CD8-positive, alpha-beta memory T cell (primary cell): ENCODE data around the gene SFRP5. TPM values are rescaled to one million over a fixed set of nuclear protein-coding genes. Genes with fewer than 3 reads are reported as not detected.

Experiments
- CTCF ChIA-PET: fragments of 350-600 bp; sonication (Branson Sonifier 250); formaldehyde crosslinking; loops from one replicate; lab custom pipeline; 2021; ENCODE audit warnings: antibody characterized with exemption; lab: Charles Lee
- POLR2A ChIA-PET: fragments of 350-600 bp; sonication (Branson Sonifier 250); formaldehyde crosslinking; loops from one replicate; lab custom pipeline; 2021; ENCODE audit warnings: antibody characterized with exemption; lab: Charles Lee
- DNase-seq, 5 donors: peaks; one replicate each; pipeline versions ENCODE4 v3.0.0 to v3.0.0-alpha.2; 2020 to 2022; ENCODE audit warnings: mixed read lengths in 1 of 5
- H3K27ac ChIP-seq: one replicate; pipeline ENCODE4 v1.7.0; 2013; ENCODE audit warnings: low read depth, mild to moderate bottlenecking, low read length, moderate library complexity
- H3K27me3 ChIP-seq: 2 replicates; pipeline ENCODE4 v1.7.0; 2013; ENCODE audit warnings: low read length, mild to moderate bottlenecking; ENCODE audit not compliant: insufficient read depth, poor library complexity, severe bottlenecking
- H3K36me3 ChIP-seq: 2 replicates; pipeline ENCODE4 v1.7.0; 2013; ENCODE audit warnings: mild to moderate bottlenecking, low read length, moderate library complexity; ENCODE audit not compliant: insufficient read depth
- H3K4me1 ChIP-seq: 2 replicates; pipeline ENCODE4 v1.7.0; 2013; ENCODE audit warnings: mild to moderate bottlenecking, low read length, moderate library complexity; ENCODE audit not compliant: insufficient read depth
- H3K4me3 ChIP-seq: 2 replicates; pipeline ENCODE4 v1.7.0; 2013; ENCODE audit warnings: mild to moderate bottlenecking, low read length
- H3K9me3 ChIP-seq: 2 replicates; pipeline ENCODE4 v1.7.0; 2013; ENCODE audit warnings: mild to moderate bottlenecking, low read length
- H3K27ac Mint-ChIP-seq, 8 donors: one replicate each; pipeline ENCODE4 v1.8.0; 2020 to 2021; ENCODE audit warnings: mixed read lengths in 8 of 8, mild to moderate bottlenecking in 6 of 8, inconsistent platforms in 3 of 8, moderate library complexity in 3 of 8
- H3K27me3 Mint-ChIP-seq, 2 donors: one replicate each; pipeline ENCODE4 v1.8.0; 2020 to 2021; ENCODE audit warnings: mixed read lengths in 2 of 2, mild to moderate bottlenecking in 1 of 2, moderate library complexity in 1 of 2
- H3K36me3 Mint-ChIP-seq, 3 donors: one replicate each; pipeline ENCODE4 v1.8.0; 2020 to 2021; ENCODE audit warnings: mixed read lengths in 3 of 3, inconsistent platforms in 1 of 3, mild to moderate bottlenecking in 1 of 3
- H3K4me1 Mint-ChIP-seq, 3 donors: one replicate each; pipeline ENCODE4 v1.8.0; 2020 to 2021; ENCODE audit warnings: mixed read lengths in 3 of 3, inconsistent platforms in 1 of 3, mild to moderate bottlenecking in 1 of 3
- H3K4me3 Mint-ChIP-seq, 7 donors: one replicate each; pipeline ENCODE4 v1.8.0; 2020 to 2021; ENCODE audit warnings: mixed read lengths in 7 of 7, mild to moderate bottlenecking in 6 of 7, moderate library complexity in 4 of 7, inconsistent platforms in 2 of 7
- H3K9me3 Mint-ChIP-seq, 5 donors: one replicate each; pipeline ENCODE4 v1.8.0; 2020 to 2022; ENCODE audit warnings: mixed read lengths in 5 of 5, mild to moderate bottlenecking in 3 of 5, moderate library complexity in 2 of 5, inconsistent platforms in 1 of 5
- polyA plus RNA-seq: library from polyadenylated mRNA; unstranded; fragments of 300-500 nt; fragmentation: Illumina TruSeq; gene quantifications from one replicate; pipeline ENCODE4 v1.2.3, GENCODE V29; 2021
- total RNA-seq, 2 experiments: library from RNA; stranded (reverse); gene quantifications; one replicate each; pipeline ENCODE4 v1.2.3, GENCODE V29; 2021

The SFRP5 gene
- total and polyA plus RNA-seq, 3 experiments from 2014 or later = 0.54 TPM; not detected in 2

DNA sequence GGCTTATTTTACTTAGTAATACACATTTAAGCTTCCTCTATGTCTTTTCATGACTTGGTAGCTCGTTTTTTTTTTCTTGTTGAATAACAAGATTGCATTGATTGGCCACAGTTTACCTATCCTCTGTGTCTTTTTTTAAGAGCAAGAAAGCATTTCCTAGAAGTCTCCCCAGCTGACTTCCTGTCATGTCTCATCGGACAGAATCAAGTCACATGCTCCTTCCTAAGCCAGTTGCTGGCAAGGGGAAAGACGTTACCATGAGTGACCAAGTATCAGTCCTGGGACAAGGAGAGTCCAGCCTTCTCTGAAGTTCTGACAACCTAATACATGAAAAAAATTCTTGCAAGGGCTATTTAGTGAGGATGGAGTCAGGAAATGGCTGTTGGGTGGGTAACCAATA, 24.9 kb upstream of the SFRP5 start:
- POLR2A ChIA-PET = interaction anchor here (0.9 kb wide), 1 partner anchor 53 kb away, joined by 3 read pairs; the partner anchor contains the start of gene GOLGA7B
- H3K9me3 Mint-ChIP-seq = peaks cover 0 to 15% (median 3%) of the 10 kb centered on the region in 5 donors
- peaks cover 36 to 42% (median 39%) of the 10 kb centered on the region in 3 donors for H3K4me1 Mint-ChIP-seq
- Histone ChIP-seq H3K27me3 (no peaks in the 10 kb centered on the region), H3K27ac (no peak overlapping the region), H3K4me1 (peaks cover 38% of the 10 kb centered on the region), H3K9me3 (no peaks in the 10 kb centered on the region), H3K36me3 (no peaks in the 10 kb centered on the region), H3K4me3 (peak overlapping the region; percentile 47)
- peak overlapping the region; percentile 3 to 86 (median 27) for H3K27ac Mint-ChIP-seq
- DNase-seq = peak in 3 of 5 donors; percentile 31 to 54 (median 37)
- peak overlapping the region; percentile 36 to 90 (median 82) for H3K4me3 Mint-ChIP-seq
- peaks cover under 1 to 1% of the 10 kb centered on the region in 2 donors for H3K27me3 Mint-ChIP-seq
- CTCF ChIA-PET = interaction anchor here (0.6 to 2.9 kb wide), 2 partner anchors 72 to 94 kb away, joined by 3 to 27 read pairs; no protein-coding TSS in a partner anchor
- peaks cover 0 to 6% (median 0%) of the 10 kb centered on the region in 3 donors for H3K36me3 Mint-ChIP-seq

DNA sequence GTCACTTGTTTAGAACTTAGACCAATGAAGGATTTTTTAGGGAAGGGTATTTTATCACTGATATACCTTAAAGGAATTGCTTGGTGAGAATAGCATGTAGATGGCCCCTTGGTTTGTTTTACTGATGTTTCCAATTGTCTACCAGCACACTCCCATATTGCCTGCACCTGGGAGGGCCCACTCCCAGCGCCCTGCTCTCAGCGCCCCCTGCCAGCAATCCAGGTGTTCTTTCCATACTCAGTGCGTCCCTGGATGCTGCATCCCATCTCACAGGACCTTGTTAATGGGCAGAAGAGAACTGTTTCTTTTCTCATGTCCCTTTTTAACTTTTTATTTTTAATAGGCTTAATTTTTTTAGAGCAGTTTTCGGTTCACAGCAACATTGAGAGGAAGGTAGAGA, 24.1 kb upstream of the SFRP5 start:
- H3K36me3 ChIP-seq = no peaks in the 10 kb centered on the region
- no peak overlapping the region for H3K27ac ChIP-seq
- DNase-seq = no peak
- peaks cover 0 to 6% (median 0%) of the 10 kb centered on the region in 3 donors for H3K36me3 Mint-ChIP-seq
- no peaks in the 10 kb centered on the region for H3K27me3 ChIP-seq
- peaks cover 0 to 15% (median 3%) of the 10 kb centered on the region in 5 donors for H3K9me3 Mint-ChIP-seq
- ChIA-PET CTCF (interaction anchor here (2.9 kb wide), 1 partner anchor 73 kb away, joined by 27 read pairs; no protein-coding TSS in a partner anchor), POLR2A (no interaction called here)
- H3K4me1 Mint-ChIP-seq = peaks cover 39 to 44% (median 39%) of the 10 kb centered on the region in 3 donors
- H3K4me1 ChIP-seq = peaks cover 39% of the 10 kb centered on the region
- no peak overlapping the region for H3K4me3 Mint-ChIP-seq
- H3K27me3 Mint-ChIP-seq = peaks cover 0 to 1% of the 10 kb centered on the region in 2 donors
- H3K9me3 ChIP-seq = no peaks in the 10 kb centered on the region
- H3K4me3 ChIP-seq = no peak overlapping the region
- H3K27ac Mint-ChIP-seq = peak overlapping the region in 4 of 8 donors; percentile 7 to 68 (median 36)

DNA sequence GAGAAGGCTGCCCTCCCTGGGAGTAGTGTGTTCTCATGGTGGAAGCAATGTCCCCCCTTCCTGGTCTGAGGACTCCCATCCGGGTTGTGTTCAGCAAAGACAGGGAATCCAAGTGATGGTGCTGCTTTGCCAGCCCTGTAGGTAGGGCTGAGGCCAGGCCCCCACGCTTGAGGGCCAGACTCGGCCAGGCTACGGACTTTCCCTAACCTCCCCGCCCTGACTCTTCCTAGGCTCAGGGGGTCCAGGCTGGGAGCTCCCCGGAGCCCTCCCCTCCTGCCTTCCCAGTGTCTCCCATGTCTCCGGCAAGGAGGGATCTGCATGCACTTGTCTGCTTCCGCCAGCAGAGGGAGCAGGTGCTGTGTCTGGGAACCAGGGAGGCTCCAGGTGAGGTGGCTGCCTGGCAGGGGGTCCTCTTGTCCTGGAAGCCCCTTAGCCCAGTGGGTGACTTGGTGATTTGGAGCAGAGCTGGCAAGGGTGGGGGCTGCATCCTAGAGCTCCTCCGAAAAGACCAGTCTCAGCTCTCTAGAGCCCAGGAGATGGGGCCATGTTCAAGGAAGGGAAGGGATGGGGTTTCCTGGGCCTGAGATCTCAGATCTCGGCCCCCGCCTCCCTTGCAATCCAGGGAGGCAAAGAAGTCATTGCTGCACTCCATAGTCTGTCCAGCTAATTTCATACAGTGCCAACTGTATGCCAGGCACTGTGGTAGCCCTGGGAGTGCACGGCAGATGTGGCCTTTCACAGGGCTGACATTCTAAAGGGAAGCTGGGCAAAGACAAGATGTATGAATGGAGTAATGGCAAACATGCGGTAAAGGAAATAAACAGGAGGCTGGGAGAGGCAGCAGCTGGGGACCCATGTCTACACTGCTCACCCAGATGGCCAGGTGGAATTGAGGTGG, 20.3 kb upstream of the SFRP5 start:
- Histone ChIP-seq H3K27me3 (peaks cover 3% of the 10 kb centered on the region), H3K36me3 (no peaks in the 10 kb centered on the region), H3K27ac (no peak overlapping the region), H3K4me3 (no peak overlapping the region), H3K4me1 (peaks cover 34% of the 10 kb centered on the region), H3K9me3 (no peaks in the 10 kb centered on the region)
- no peaks in the 10 kb centered on the region for H3K9me3 Mint-ChIP-seq
- ChIA-PET POLR2A (interaction anchor here (0.8 kb wide), 1 partner anchor 78 kb away, joined by 4 read pairs; no protein-coding TSS in a partner anchor), CTCF (interaction anchor here (0.8 to 4.5 kb wide), 28 partner anchors 9 to 151 kb away, joined by 3 to 109 read pairs (median 4); partner anchors contain the start of gene GOLGA7B)
- H3K27ac Mint-ChIP-seq = peak overlapping the region in 3 of 8 donors; percentile 46 to 72 (median 56)
- H3K4me1 Mint-ChIP-seq = peaks cover 26 to 31% (median 27%) of the 10 kb centered on the region in 3 donors
- H3K27me3 Mint-ChIP-seq = peaks cover 4 to 5% of the 10 kb centered on the region in 2 donors
- peak; percentile 58 to 81 (median 60) for DNase-seq
- H3K4me3 Mint-ChIP-seq = peak overlapping the region in 2 of 7 donors; percentile 5 to 37
- H3K36me3 Mint-ChIP-seq = no peaks in the 10 kb centered on the region

DNA sequence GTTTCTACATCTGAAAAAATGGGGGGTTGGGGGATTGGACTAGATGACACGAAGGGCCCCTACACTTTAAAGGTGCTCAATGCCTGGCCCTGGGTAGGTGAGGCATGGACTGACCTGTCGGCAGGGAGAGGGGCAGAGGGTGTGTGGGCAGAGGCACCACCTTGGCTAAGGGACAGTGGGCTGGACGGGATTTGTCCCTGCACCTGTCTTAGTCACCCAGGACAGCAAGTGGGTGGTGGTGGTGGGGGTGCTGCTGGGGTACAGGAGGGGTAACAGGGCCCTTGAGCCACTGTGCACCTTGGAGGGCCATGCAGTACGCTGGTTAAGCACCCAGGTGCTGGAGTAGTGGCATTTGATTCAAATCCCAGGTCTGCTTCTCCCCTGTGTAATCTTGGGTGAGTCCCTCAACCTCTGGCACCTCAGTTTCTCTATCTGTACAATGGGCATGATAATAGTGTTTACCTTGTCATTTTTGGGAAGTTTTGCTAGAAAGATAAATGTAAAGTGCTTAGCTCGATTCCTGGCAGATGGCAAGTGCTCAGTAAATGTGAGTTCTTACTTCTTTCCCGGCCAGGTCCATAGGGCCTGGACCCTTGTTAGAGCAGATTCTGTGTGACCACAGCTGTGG, 18.1 kb upstream of the SFRP5 start:
- no peak for DNase-seq
- Mint-ChIP-seq H3K4me3 (no peak overlapping the region), H3K36me3 (no peaks in the 10 kb centered on the region), H3K9me3 (no peaks in the 10 kb centered on the region), H3K27ac (peak overlapping the region in 1 of 8 donors; percentile 19), H3K27me3 (peaks cover 4 to 5% of the 10 kb centered on the region in 2 donors), H3K4me1 (peaks cover 7 to 13% (median 12%) of the 10 kb centered on the region in 3 donors)
- H3K4me3 ChIP-seq = no peak overlapping the region
- peaks cover 3% of the 10 kb centered on the region for H3K27me3 ChIP-seq
- peaks cover 19% of the 10 kb centered on the region for H3K4me1 ChIP-seq
- H3K9me3 ChIP-seq = no peaks in the 10 kb centered on the region
- H3K36me3 ChIP-seq = no peaks in the 10 kb centered on the region
- CTCF ChIA-PET = interaction anchor here (1.4 to 4.5 kb wide), 3 partner anchors 9 to 83 kb away, joined by 3 to 109 read pairs (median 13); no protein-coding TSS in a partner anchor
- no peak overlapping the region for H3K27ac ChIP-seq
- POLR2A ChIA-PET = no interaction called here

DNA sequence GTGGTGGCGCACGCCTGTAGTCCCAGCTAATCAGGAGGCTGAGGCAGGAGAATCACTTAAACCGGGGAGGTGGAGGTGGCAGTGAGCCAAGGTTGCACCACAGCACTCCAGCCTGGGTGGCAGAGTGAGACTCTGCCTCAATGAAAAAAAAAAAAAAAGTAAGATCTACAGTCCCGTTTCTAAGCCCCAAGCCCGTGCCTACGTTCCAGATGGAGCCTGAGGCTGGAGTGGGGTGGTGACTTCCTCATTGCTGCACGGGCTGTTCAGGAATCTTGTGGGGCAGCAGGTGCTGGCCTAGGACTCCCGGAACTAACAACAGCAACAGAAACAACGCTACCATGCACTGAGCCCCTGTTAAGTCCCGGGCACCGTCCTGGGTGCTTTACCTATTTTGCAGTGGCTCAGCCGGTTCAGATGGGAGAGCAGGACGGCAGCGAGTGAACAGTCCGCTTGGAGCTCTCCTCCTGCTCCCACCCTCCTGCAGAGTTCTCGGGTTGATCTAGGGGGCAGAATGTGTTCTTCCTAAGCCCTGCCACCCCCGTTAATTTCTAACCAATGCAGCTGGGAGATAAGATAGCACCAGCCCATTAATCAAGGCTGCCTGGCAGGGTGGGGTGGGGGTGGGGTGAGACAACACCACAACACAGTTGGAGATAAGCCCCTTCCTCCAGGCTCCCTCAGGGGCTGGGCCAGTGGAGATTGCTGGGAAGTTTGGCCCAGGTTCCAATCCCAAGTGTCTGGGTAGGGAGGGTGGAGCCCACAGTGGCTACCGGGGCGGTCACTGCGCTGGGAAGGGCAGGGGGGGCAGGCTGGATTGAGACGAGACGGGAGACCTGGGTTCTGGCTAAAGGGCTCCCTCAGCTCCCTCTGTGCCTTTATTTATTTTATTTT, 17.0 kb upstream of the SFRP5 start:
- H3K4me1 Mint-ChIP-seq = peaks cover 7 to 13% (median 12%) of the 10 kb centered on the region in 3 donors
- H3K27ac ChIP-seq = no peak overlapping the region
- no peaks in the 10 kb centered on the region for H3K9me3 Mint-ChIP-seq
- no peaks in the 10 kb centered on the region for H3K9me3 ChIP-seq
- H3K27me3 Mint-ChIP-seq = peaks cover 4 to 5% of the 10 kb centered on the region in 2 donors
- peaks cover 19% of the 10 kb centered on the region for H3K4me1 ChIP-seq
- ChIA-PET CTCF (interaction anchor here (0.8 kb wide), 1 partner anchor 80 kb away, joined by 3 read pairs; no protein-coding TSS in a partner anchor), POLR2A (no interaction called here)
- no peaks in the 10 kb centered on the region for H3K36me3 Mint-ChIP-seq
- H3K4me3 Mint-ChIP-seq = no peak overlapping the region
- H3K27ac Mint-ChIP-seq = no peak overlapping the region
- no peak for DNase-seq
- no peak overlapping the region for H3K4me3 ChIP-seq
- no peaks in the 10 kb centered on the region for H3K36me3 ChIP-seq
- H3K27me3 ChIP-seq = peaks cover 3% of the 10 kb centered on the region

DNA sequence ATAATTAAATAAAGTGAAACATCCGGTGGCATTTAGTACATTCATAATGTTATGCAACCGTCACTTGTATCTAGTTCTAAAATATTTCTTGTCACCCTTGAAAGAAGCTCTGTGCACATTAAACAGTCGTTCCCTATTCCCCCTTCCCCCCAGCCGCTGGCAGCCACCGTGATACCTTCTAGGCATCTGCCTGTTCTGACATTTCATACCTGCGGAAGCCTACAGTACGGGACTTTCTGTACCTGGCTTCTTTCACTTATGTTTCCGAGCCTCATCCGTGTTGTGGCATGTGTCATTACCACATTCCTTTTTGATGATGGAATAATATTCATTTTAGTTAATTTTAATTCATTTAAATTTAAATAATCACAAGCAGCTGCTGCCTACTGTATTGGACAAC, 13.9 kb upstream of the SFRP5 start:
- Histone ChIP-seq H3K4me3 (no peak overlapping the region), H3K9me3 (no peaks in the 10 kb centered on the region), H3K4me1 (peaks cover 24% of the 10 kb centered on the region), H3K27ac (no peak overlapping the region), H3K36me3 (no peaks in the 10 kb centered on the region), H3K27me3 (peaks cover 3% of the 10 kb centered on the region)
- H3K27ac Mint-ChIP-seq = peak overlapping the region in 1 of 8 donors; percentile 33
- H3K4me3 Mint-ChIP-seq = no peak overlapping the region
- CTCF ChIA-PET = interaction anchor here (0.8 kb wide), 2 partner anchors 13 to 64 kb away, joined by 3 read pairs; partner anchors contain the start of gene GOLGA7B
- H3K9me3 Mint-ChIP-seq = no peaks in the 10 kb centered on the region
- peaks cover 14 to 23% (median 22%) of the 10 kb centered on the region in 3 donors for H3K4me1 Mint-ChIP-seq
- peaks cover 4 to 7% of the 10 kb centered on the region in 2 donors for H3K27me3 Mint-ChIP-seq
- no peaks in the 10 kb centered on the region for H3K36me3 Mint-ChIP-seq
- POLR2A ChIA-PET = no interaction called here
- DNase-seq = no peak

DNA sequence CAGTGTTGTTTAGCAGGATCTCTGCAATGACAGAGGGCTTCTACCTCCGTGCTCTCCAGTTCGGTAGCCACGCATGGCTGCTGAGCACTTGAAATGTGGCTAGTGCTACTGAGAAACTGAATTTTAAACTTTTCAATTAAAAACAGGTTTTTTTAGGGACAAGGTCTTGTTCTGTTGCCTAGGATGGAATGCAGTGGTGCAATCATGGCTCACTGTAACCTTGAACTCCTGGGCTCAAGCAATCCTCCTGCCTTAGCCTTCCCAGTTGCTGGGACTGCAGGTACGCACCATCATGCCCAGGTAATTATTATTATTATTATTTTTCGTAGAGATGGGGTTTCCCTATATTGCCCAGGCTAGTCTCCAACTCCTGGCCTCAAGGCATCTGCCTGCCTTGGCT, 13.4 kb upstream of the SFRP5 start:
- Histone ChIP-seq H3K36me3 (no peaks in the 10 kb centered on the region), H3K4me3 (no peak overlapping the region), H3K9me3 (no peaks in the 10 kb centered on the region), H3K27ac (no peak overlapping the region), H3K27me3 (peaks cover 3% of the 10 kb centered on the region), H3K4me1 (peaks cover 29% of the 10 kb centered on the region)
- no peaks in the 10 kb centered on the region for H3K9me3 Mint-ChIP-seq
- no peak overlapping the region for H3K4me3 Mint-ChIP-seq
- POLR2A ChIA-PET = no interaction called here
- no peaks in the 10 kb centered on the region for H3K36me3 Mint-ChIP-seq
- peaks cover 18 to 28% (median 27%) of the 10 kb centered on the region in 3 donors for H3K4me1 Mint-ChIP-seq
- DNase-seq = no peak
- H3K27me3 Mint-ChIP-seq = peaks cover 3 to 4% of the 10 kb centered on the region in 2 donors
- no peak overlapping the region for H3K27ac Mint-ChIP-seq
- CTCF ChIA-PET = no interaction called here
